ENCODE measurements around the gene TM7SF2. TPM values are rescaled to one million over a fixed set of nuclear protein-coding genes. Genes with fewer than 3 reads are reported as not detected.

The TM7SF2 gene
- polyA plus RNA-seq, 3 donors = 1.8 to 4.5 (median 1.8) TPM

GRCh38 chr11:65150509-65151299 is 39.0 kb downstream of the TM7SF2 start:
- H3K27me3 Mint-ChIP-seq (ENCODE audit: low read depth in 3 of 3) = peaks cover 0 to 2% (median 0%) of the 10 kb centered on the region in 3 donors
- H3K4me1 Mint-ChIP-seq = peaks cover 47% of the 10 kb centered on the region
- H3K9me3 Mint-ChIP-seq = peaks cover 0 to 6% (median 3%) of the 10 kb centered on the region in 7 donors
- Histone ChIP-seq H3K27me3 (ENCODE audit: control insufficient read depth in 2 of 2, insufficient read depth in 2 of 2, low read length in 2 of 2) (no peaks in the 10 kb centered on the region), H3K27ac (ENCODE audit: low read depth in 1 of 2, low read length in 2 of 2) (peak overlapping the region; percentile 70 to 77), H3K9ac (ENCODE audit: insufficient read depth, low read length, poor library complexity, severe bottlenecking) (peak overlapping the region; percentile 47), H2AFZ (ENCODE audit: insufficient read depth, low read depth, low read length, poor library complexity, severe bottlenecking) (peak overlapping the region; percentile 50), H3K9me3 (replicated peaks in 1 of 2; ENCODE audit: control insufficient read depth in 1 of 2, insufficient read depth in 1 of 2, low read length in 2 of 2) (peaks cover 4% of the 10 kb centered on the region in 2 donors), H3K4me1 (ENCODE audit: control insufficient read depth in 1 of 2, insufficient read depth in 2 of 2, low read length in 2 of 2) (peaks cover 43 to 48% of the 10 kb centered on the region in 2 donors), H3K4me3 (replicated peaks in 1 of 3; ENCODE audit: low read depth in 2 of 3, low read length in 3 of 3) (peak overlapping the region in 1 of 3 experiments; percentile 24), H3K36me3 (replicated peaks in 1 of 2; ENCODE audit: control insufficient read depth in 1 of 2, insufficient read depth in 2 of 2, low read length in 2 of 2) (no peaks in the 10 kb centered on the region), H4K20me1 (ENCODE audit: insufficient read depth, low read length) (no peaks in the 10 kb centered on the region), H3K79me2 (ENCODE audit: insufficient read depth, low read length) (no peaks in the 10 kb centered on the region), H3K4me2 (replicated peaks; ENCODE audit: extremely low read depth, low read length, poor library complexity, severe bottlenecking) (peak overlapping the region; percentile 62)
- peak overlapping the region; percentile 87 to 98 (median 96) for H3K27ac Mint-ChIP-seq
- TF ChIP-seq CTCF (IDR thresholded peaks at IDR 0.05) = no peak
- DNase-seq = peak; percentile 95 to 99 (median 99)
- peak overlapping the region; percentile 64 to 81 for H3K4me3 Mint-ChIP-seq
- 0% methylated on average over 7 of the region's 12 CpGs for WGBS (ENCODE audit: insufficient coverage)
- intact Hi-C loops (cut with micrococcal nuclease) = loop anchor here in 1 of 2 donors (2.0 kb wide), 1 partner anchor 16 kb away; the partner anchor contains the start of gene SYVN1
- no peaks in the 10 kb centered on the region for H3K36me3 Mint-ChIP-seq

- H3K9me3 ChIP-seq (replicated peaks in 1 of 2; ENCODE audit: control insufficient read depth in 1 of 2, insufficient read depth in 1 of 2, low read length in 2 of 2) = peaks cover 4% of the 10 kb centered on the region in 2 donors
- H3K27me3 ChIP-seq (ENCODE audit: control insufficient read depth in 2 of 2, insufficient read depth in 2 of 2, low read length in 2 of 2) = no peaks in the 10 kb centered on the region
- peaks cover 46% of the 10 kb centered on the region for H3K4me1 Mint-ChIP-seq
- peak overlapping the region in 1 of 3 experiments; percentile 24 for H3K4me3 ChIP-seq (replicated peaks in 1 of 3; ENCODE audit: low read depth in 2 of 3, low read length in 3 of 3)
- peak overlapping the region; percentile 87 to 98 (median 96) for H3K27ac Mint-ChIP-seq
- H3K27ac ChIP-seq (ENCODE audit: low read depth in 1 of 2, low read length in 2 of 2) = peak overlapping the region; percentile 70 to 77
- no peak overlapping the region for H2AFZ ChIP-seq (ENCODE audit: insufficient read depth, low read depth, low read length, poor library complexity, severe bottlenecking)
- H3K36me3 Mint-ChIP-seq = no peaks in the 10 kb centered on the region
- peak overlapping the region; percentile 62 for H3K4me2 ChIP-seq (replicated peaks; ENCODE audit: extremely low read depth, low read length, poor library complexity, severe bottlenecking)
- H3K9me3 Mint-ChIP-seq = peaks cover 0 to 6% (median 3%) of the 10 kb centered on the region in 7 donors
- peak overlapping the region; percentile 47 for H3K9ac ChIP-seq (ENCODE audit: insufficient read depth, low read length, poor library complexity, severe bottlenecking)
- peaks cover 43 to 53% of the 10 kb centered on the region in 2 donors for H3K4me1 ChIP-seq (ENCODE audit: control insufficient read depth in 1 of 2, insufficient read depth in 2 of 2, low read length in 2 of 2)
- peak in 2 of 3 donors; percentile 32 to 52 for DNase-seq
- peak overlapping the region in 1 of 2 donors; percentile 78 for H3K4me3 Mint-ChIP-seq
- H4K20me1 ChIP-seq (ENCODE audit: insufficient read depth, low read length) = no peaks in the 10 kb centered on the region
- 100% methylated on average over 1 of the region's 3 CpGs for WGBS (ENCODE audit: insufficient coverage)
- no peaks in the 10 kb centered on the region for H3K79me2 ChIP-seq (ENCODE audit: insufficient read depth, low read length)
- peaks cover 0 to 2% (median 0%) of the 10 kb centered on the region in 3 donors for H3K27me3 Mint-ChIP-seq (ENCODE audit: low read depth in 3 of 3)
- H3K36me3 ChIP-seq (replicated peaks in 1 of 2; ENCODE audit: control insufficient read depth in 1 of 2, insufficient read depth in 2 of 2, low read length in 2 of 2) = no peaks in the 10 kb centered on the region
- intact Hi-C loops (cut with micrococcal nuclease) = loop anchor here in 1 of 2 donors (2.0 kb wide), 1 partner anchor 17 kb away; the partner anchor contains the start of gene SYVN1
- TF ChIP-seq CTCF (IDR thresholded peaks at IDR 0.05) = no peak
These were observed 39.7 kb downstream of the TM7SF2 start for GRCh38 chr11:65151331-65151899.
